Adipocyte (in vitro differentiated cells): ENCODE data around the gene FLNC.
A peak's percentile ranks its signal among the peaks of the same experiment; 100 is the strongest.

Experiments
- DNase-seq: peaks from one replicate; pipeline ENCODE4 v3.0.0-alpha.2; 2015; ENCODE audit warnings: low read depth
- H3K27me3 ChIP-seq: replicated peaks from 2 replicates; pipeline ENCODE4 v1.7.0; 2013; ENCODE audit warnings: mild to moderate bottlenecking, low read length, moderate library complexity; ENCODE audit not compliant: control insufficient read depth, insufficient read depth
- H3K36me3 ChIP-seq: 2 replicates; pipeline ENCODE4 v1.7.0; 2013; ENCODE audit warnings: low read length, mild to moderate bottlenecking, moderate library complexity; ENCODE audit not compliant: control insufficient read depth, insufficient read depth, severe bottlenecking
- H3K4me1 ChIP-seq: 2 replicates; pipeline ENCODE4 v1.7.0; 2013; ENCODE audit warnings: mild to moderate bottlenecking, low read length, moderate library complexity; ENCODE audit not compliant: control insufficient read depth, insufficient read depth
- H3K4me3 ChIP-seq: 2 replicates; pipeline ENCODE4 v1.7.0; 2013; ENCODE audit warnings: mild to moderate bottlenecking, low read length, moderate library complexity
- H3K9ac ChIP-seq: 2 replicates; pipeline ENCODE4 v1.7.0; 2013; ENCODE audit warnings: mild to moderate bottlenecking, low read length, moderate library complexity
- H3K9me3 ChIP-seq: 2 replicates; pipeline ENCODE4 v1.7.0; 2013; ENCODE audit warnings: mild to moderate bottlenecking, low read length, moderate library complexity; ENCODE audit not compliant: control insufficient read depth

FLNC gene

GRCh38 chr7:128887169-128888038 lies 57.2 kb downstream of the FLNC start:
- Histone ChIP-seq H3K4me3 (no peak overlapping the region), H3K36me3 (no peaks in the 10 kb centered on the region), H3K9me3 (no peaks in the 10 kb centered on the region), H3K4me1 (no peaks in the 10 kb centered on the region), H3K9ac (no peak overlapping the region), H3K27me3 (peaks cover 24% of the 10 kb centered on the region)
- DNase-seq = no peak

GRCh38 chr7:128888039-128888755 lies 58.0 kb downstream of the FLNC start:
- no peak for DNase-seq
- H3K9ac ChIP-seq = no peak overlapping the region
- no peak overlapping the region for H3K4me3 ChIP-seq
- peaks cover 26% of the 10 kb centered on the region for H3K27me3 ChIP-seq
- no peaks in the 10 kb centered on the region for H3K9me3 ChIP-seq
- no peaks in the 10 kb centered on the region for H3K4me1 ChIP-seq
- H3K36me3 ChIP-seq = no peaks in the 10 kb centered on the region

- H3K36me3 ChIP-seq = no peaks in the 10 kb centered on the region
- DNase-seq = no peak
- no peaks in the 10 kb centered on the region for H3K4me1 ChIP-seq
- no peak overlapping the region for H3K9ac ChIP-seq
- H3K9me3 ChIP-seq = no peaks in the 10 kb centered on the region
- H3K4me3 ChIP-seq = no peak overlapping the region
- peaks cover 26% of the 10 kb centered on the region for H3K27me3 ChIP-seq
Measured at GRCh38 chr7:128888756-128889095, 58.5 kb downstream of the FLNC start.

- Histone ChIP-seq H3K9ac (no peak overlapping the region), H3K9me3 (no peaks in the 10 kb centered on the region), H3K36me3 (no peaks in the 10 kb centered on the region), H3K4me3 (no peak overlapping the region), H3K4me1 (no peaks in the 10 kb centered on the region), H3K27me3 (peaks cover 26% of the 10 kb centered on the region)
- DNase-seq = no peak
Measured at GRCh38 chr7:128889121-128889520, 58.9 kb downstream of the FLNC start.

- Histone ChIP-seq H3K9me3 (no peaks in the 10 kb centered on the region), H3K4me1 (no peaks in the 10 kb centered on the region), H3K4me3 (no peak overlapping the region), H3K36me3 (no peaks in the 10 kb centered on the region), H3K27me3 (peaks cover 16% of the 10 kb centered on the region), H3K9ac (no peak overlapping the region)
- peak; percentile 63 for DNase-seq
Measured at GRCh38 chr7:128890306-128891109, 60.3 kb downstream of the FLNC start.

- Histone ChIP-seq H3K36me3 (no peaks in the 10 kb centered on the region), H3K4me3 (no peak overlapping the region), H3K27me3 (peaks cover 11% of the 10 kb centered on the region), H3K9ac (no peak overlapping the region), H3K9me3 (no peaks in the 10 kb centered on the region), H3K4me1 (no peaks in the 10 kb centered on the region)
- DNase-seq = no peak
Measured at GRCh38 chr7:128891110-128891941, 61.1 kb downstream of the FLNC start.

- Histone ChIP-seq H3K36me3 (no peaks in the 10 kb centered on the region), H3K4me3 (no peak overlapping the region), H3K4me1 (no peaks in the 10 kb centered on the region), H3K9ac (no peak overlapping the region), H3K9me3 (no peaks in the 10 kb centered on the region), H3K27me3 (peaks cover 11% of the 10 kb centered on the region)
- no peak for DNase-seq
Measured at GRCh38 chr7:128891942-128892269, 61.7 kb downstream of the FLNC start.

- H3K4me1 ChIP-seq = peaks cover 3% of the 10 kb centered on the region
- no peak overlapping the region for H3K9ac ChIP-seq
- H3K36me3 ChIP-seq = no peaks in the 10 kb centered on the region
- no peak for DNase-seq
- H3K27me3 ChIP-seq = peaks cover 11% of the 10 kb centered on the region
- H3K4me3 ChIP-seq = no peak overlapping the region
- H3K9me3 ChIP-seq = no peaks in the 10 kb centered on the region
Measured at GRCh38 chr7:128892521-128893250, 62.5 kb downstream of the FLNC start.

- Histone ChIP-seq H3K9me3 (no peaks in the 10 kb centered on the region), H3K9ac (no peak overlapping the region), H3K4me3 (no peak overlapping the region), H3K4me1 (peaks cover 10% of the 10 kb centered on the region), H3K36me3 (no peaks in the 10 kb centered on the region), H3K27me3 (peaks cover 10% of the 10 kb centered on the region)
- no peak for DNase-seq
Measured at GRCh38 chr7:128893251-128894100, 63.3 kb downstream of the FLNC start.

- Histone ChIP-seq H3K9ac (no peak overlapping the region), H3K27me3 (peaks cover 6% of the 10 kb centered on the region), H3K36me3 (no peaks in the 10 kb centered on the region), H3K4me1 (peaks cover 10% of the 10 kb centered on the region), H3K4me3 (no peak overlapping the region), H3K9me3 (peaks cover 3% of the 10 kb centered on the region)
- DNase-seq = no peak
Measured at GRCh38 chr7:128894101-128894440, 63.9 kb downstream of the FLNC start.
